Right kidney (tissue), 1 donor: ENCODE results near the gene LSS.
"Not testable (repeated sequence)": the region's sequence is repeated elsewhere in the genome, so short reads cannot be mapped to it uniquely, and the experiment has no call there.

ENCODE experiments used
- DNase-seq: peaks from one replicate; pipeline ENCODE4 v3.0.0-alpha.2; 2016

The LSS gene

GRCh38 chr21:46188226-46189212 is 40.1 kb downstream of the LSS start:
- DNase-seq, result peak; percentile 38

DNA sequence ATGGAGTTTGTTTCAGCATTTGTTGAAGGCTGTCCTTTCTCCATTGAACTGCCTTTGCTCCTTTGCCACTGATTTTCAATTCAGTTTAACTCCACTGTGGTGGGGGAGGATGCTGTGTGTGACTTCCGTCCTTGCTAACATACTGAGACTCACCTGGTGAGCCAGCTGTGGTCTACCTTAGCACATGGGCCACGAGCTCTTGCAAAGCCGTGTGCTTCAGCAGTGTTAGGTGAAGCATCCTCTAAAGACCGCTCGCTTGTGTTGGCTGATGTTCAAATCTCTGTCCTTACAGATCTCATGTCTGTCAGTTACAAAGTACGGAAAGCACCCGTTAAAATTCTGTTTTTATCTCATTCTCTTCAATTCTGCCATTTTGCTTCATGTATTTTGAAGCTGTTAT is 40.8 kb downstream of the LSS start:
- no peak for DNase-seq

- DNase-seq, result no peak
Measured at GRCh38 chr21:46187261-46187660, 41.3 kb downstream of the LSS start.

- DNase-seq, result no peak
Measured at GRCh38 chr21:46185716-46186115, 42.9 kb downstream of the LSS start.

- DNase-seq, result peak; percentile 88
Measured at GRCh38 chr21:46184625-46185555, 43.7 kb downstream of the LSS start.

DNA sequence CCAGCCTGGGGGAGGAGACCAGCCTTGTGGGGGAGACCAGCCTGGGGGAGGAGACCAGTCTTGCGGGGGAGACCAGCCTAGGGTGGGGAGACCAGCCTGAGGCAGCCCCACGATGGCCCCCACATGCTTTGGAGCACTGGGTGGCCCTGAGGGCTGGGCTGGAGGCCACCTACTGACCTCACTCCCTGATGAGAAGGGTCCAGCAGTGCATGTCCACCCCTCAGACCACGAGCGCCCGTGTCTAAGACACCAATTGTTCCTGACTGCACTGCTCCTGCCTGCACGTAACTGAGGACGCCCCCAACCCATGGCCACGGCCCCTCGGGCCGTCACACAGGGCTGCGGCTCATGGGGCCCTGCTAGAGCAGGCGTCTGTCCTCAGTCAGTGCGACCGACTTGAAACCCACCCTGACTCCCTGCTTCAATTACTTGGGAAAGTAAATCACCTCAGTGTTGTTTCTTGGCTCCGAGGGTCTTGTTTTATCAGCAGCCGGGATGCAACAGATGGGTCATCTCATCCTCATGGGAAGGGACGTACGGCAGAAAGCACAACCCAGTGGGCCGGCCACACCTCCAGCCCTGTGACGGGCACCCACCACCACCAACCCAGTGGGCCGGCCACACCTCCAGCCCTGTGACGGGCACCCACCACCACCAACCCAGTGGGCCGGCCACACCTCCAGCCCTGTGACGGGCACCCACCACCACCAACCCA is 44.5 kb downstream of the LSS start, which contains the start of gene SPATC1L:
Gene SPATC1L, minus strand, starts transcription at position 550 of the 715 bp plus-strand sequence. CDS start 1,643 bp downstream, outside the sequence.
- DNase-seq, result peak; percentile 86

DNA sequence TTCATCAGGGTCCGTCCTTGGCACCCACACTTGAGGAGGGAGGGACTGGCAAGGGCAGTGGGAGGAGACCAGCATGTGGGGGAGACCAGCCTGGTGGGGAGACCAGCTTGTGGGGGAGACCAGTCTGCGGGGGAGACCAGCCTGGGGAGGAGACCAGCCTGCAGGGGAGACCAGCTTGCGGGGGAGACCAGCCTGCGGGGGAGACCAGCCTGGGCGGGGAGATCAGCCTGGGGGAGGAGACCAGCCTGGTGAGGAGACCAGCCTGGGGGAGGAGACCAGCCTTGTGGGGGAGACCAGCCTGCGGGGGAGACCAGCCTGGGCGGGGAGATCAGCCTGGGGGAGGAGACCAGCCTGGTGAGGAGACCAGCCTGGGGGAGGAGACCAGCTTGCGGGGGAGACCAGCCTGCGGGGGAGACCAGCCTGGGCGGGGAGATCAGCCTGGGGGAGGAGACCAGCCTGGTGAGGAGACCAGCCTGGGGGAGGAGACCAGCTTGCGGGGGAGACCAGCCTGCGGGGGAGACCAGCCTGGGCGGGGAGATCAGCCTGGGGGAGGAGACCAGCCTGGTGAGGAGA is 45.2 kb downstream of the LSS start:
- DNase-seq, result not testable (repeated sequence)

DNA sequence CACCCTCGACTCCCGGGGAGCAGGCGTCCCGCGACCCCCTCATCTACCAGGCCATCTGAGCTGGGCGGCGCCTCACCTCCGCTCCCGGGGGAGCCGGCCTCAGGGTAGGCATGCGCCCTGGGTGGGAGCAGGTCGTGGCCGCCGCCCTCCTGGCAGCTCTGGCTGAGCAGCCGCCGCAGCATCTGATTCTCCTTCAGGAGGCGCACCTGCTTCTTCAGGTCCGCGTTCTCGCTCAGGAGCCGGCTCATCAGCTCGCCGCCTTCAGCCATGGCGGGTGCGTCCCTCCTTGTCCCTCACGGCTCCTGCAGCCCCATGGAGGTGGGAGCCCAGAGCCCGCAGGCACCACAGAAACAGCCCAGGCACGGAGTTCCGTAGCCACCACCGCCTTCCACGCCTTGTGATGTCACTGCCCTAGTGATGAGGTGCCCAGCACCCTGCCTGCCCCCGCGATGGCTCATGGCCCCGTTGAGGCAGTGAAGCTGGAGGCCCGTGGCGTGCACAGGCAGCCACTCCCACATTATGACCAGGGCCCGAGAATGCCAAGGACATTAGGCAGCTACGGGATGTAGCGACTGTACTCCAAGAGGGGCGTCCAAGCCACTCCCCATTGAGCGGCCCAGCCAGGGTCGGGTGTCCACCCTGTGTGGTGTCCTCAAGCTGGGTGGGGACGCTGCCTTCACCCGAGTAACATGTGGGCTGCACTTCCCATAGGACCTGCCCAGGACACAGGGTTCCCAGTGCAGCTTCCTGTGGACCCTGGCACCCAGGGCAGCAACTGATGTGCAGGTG is 45.8 kb downstream of the LSS start:
- DNase-seq, result no peak

- no peak for DNase-seq
Measured at GRCh38 chr21:46181953-46182547, 46.5 kb downstream of the LSS start.

GRCh38 chr21:46181436-46181835 is 47.1 kb downstream of the LSS start:
- no peak for DNase-seq

GRCh38 chr21:46180778-46181391 is 47.7 kb downstream of the LSS start:
- no peak for DNase-seq

DNA sequence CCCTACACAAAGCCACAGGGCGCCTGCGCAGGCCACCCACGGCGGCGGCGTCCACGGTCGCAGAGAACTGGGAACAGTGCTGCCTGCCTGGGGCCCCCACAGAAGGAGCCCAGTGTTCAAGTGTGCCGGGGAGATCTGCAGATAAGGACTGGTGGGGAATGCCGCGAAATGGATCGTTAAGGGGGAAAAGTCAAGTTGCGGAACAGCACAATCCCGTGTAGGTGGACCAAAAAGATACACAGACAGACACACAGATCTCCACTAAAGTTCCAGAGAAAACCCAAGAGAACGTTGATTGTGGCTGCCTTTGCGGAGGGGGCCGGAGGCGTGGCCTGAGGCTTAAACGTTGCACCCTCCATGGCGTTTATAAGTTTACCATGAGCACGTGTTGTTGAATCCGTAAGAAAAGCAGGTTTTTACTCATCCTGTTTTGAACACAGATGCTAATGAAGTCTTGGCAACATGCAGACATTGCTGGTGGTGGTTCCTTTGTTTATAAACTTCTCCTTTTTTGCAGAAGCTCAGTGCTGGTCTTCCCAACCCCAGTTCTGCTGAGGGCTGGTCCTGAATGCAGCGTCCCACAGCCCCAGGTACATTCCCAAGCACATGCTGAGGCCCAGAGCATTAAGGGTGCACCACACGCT is 48.4 kb downstream of the LSS start:
- no peak for DNase-seq

GRCh38 chr21:46179708-46180078 is 48.9 kb downstream of the LSS start:
- no peak for DNase-seq

DNA sequence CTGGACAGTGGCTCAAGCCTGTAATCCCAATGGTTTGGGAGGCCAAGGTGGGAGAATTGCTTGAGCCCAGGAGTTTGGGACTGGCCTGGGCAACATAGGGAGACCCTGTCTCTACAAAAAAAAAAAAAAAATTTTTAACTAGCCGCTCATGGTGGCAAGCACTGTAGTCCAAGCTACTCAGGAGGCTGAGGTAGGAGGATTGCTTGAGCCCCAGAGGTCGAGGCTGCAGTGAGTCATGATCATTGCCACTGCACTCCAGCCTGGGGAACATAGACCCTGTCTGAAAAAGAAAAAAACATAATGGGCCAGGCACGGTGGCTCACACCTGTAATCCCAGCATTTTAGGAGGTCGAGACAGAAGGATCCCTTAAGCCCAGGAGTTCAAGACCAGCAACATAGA is 49.6 kb downstream of the LSS start:
- DNase-seq, result no peak

DNA sequence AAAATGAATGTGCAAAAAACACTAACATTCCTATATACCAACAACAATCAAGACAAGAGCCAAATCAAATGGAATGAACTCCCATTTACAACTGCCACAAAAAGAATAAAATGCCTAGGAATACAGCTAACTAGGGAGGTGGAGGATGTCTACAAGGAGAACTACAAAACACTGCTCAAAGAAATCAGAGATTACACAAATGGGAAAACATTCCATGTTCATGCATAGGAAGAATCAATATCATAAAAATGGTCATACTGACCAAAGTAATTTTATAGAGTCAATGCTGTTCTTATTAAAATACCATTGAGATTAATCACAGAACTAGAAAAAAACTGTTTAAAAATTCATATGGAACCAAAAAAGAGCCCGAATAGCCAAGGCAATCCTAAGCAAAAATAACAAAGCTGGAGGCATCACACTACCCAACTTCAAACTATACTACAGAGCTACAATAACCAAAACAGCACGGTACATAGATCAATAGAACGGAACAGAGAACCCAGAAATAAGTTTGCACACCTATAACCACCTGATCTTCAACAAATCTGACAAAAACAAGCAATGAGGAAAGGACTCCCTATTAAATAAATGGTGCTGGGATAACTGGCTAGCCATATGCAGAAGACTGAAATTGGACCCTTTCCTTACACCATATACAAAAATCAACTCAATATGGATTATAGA is 52.0 kb downstream of the LSS start:
- not testable (repeated sequence) for DNase-seq

DNA sequence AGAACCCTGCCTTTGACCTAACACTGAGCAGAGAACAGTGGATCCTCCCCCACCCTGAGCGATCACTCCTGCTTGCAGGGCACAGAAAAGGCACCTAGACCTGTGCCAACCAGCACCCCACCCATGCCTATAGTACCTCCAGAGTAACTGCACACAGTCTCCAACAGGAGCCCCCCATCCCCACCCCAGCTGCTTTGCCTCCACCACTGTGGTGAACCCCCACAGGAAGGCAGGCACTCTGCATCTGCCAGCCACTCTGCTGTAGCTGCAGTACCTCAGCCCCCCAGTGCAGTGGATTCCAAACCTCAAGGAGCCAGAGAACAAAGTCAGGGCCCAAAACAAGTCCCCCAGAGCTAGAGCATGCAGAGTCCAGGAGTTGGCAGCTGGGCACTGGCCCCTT is 55.0 kb downstream of the LSS start:
- DNase-seq, result no peak

GRCh38 chr21:46172863-46173528 is 55.6 kb downstream of the LSS start:
- DNase-seq, result no peak
